Islet of Langerhans (tissue), 1 donor: Measurements from ENCODE around the gene DDX52.
"Not testable (repeated sequence)": the region's sequence is repeated elsewhere in the genome, so short reads cannot be mapped to it uniquely, and the experiment has no call there.

ENCODE experiments used
- FAIRE-seq: peaks from one replicate; lab custom pipeline; 2011; peaks lifted over from hg19 to GRCh38; lab: Jason Lieb, UNC

Gene DDX52

GRCh38 chr17:37651849-37652248 lies 8.6 kb upstream of the DDX52 start:
- no peak for FAIRE-seq

- FAIRE-seq: no peak
Observed at GRCh38 chr17:37650419-37651003, 7.3 kb upstream of the DDX52 start.

- no peak for FAIRE-seq
Observed at GRCh38 chr17:37648555-37648954, 5.3 kb upstream of the DDX52 start.

GRCh38 chr17:37647856-37648255 lies 4.6 kb upstream of the DDX52 start:
- no peak for FAIRE-seq

GRCh38 chr17:37643869-37644268 lies 623 bp upstream of the DDX52 start:
- FAIRE-seq: no peak

GRCh38 chr17:37642681-37643080 lies 565 bp downstream of the DDX52 start:
- no peak for FAIRE-seq

- FAIRE-seq: no peak
Observed at GRCh38 chr17:37640015-37640414, 3.2 kb downstream of the DDX52 start.

GRCh38 chr17:37637956-37638355 lies 5.3 kb downstream of the DDX52 start:
- FAIRE-seq: no peak

- not testable (repeated sequence) for FAIRE-seq
Observed at GRCh38 chr17:37616430-37616829, 26.8 kb downstream of the DDX52 start.

GRCh38 chr17:37614823-37615222 lies 28.4 kb downstream of the DDX52 start:
- FAIRE-seq: no peak

GRCh38 chr17:37614391-37614790 lies 28.9 kb downstream of the DDX52 start:
- no peak for FAIRE-seq

GRCh38 chr17:37610971-37611370 lies 32.3 kb downstream of the DDX52 start:
- no peak for FAIRE-seq

GRCh38 chr17:37610041-37610420 lies 33.2 kb downstream of the DDX52 start:
- FAIRE-seq: not testable (repeated sequence)

GRCh38 chr17:37609170-37610040 lies 33.8 kb downstream of the DDX52 start, which contains the start of gene SYNRG:
Gene SYNRG (minus strand): TSS chr17:37609418. CDS start chr17:37609355, 63 bp downstream.
- no peak for FAIRE-seq

GRCh38 chr17:37608351-37609169 lies 34.7 kb downstream of the DDX52 start:
- FAIRE-seq: no peak

GRCh38 chr17:37607637-37608331 lies 35.5 kb downstream of the DDX52 start:
- FAIRE-seq: no peak

- no peak for FAIRE-seq
Observed at GRCh38 chr17:37605813-37606505, 37.3 kb downstream of the DDX52 start.

- no peak for FAIRE-seq
Observed at GRCh38 chr17:37605081-37605480, 38.2 kb downstream of the DDX52 start.

- no peak for FAIRE-seq
Observed at GRCh38 chr17:37604556-37604955, 38.7 kb downstream of the DDX52 start.

- FAIRE-seq: no peak
Observed at GRCh38 chr17:37598145-37598544, 45.1 kb downstream of the DDX52 start.

- FAIRE-seq: no peak
Observed at GRCh38 chr17:37592291-37592690, 51.0 kb downstream of the DDX52 start.

- no peak for FAIRE-seq
Observed at GRCh38 chr17:37585066-37585465, 58.2 kb downstream of the DDX52 start.
